K562 (cell line): ENCODE data around the gene AFG1L. TPM values are rescaled to one million over a fixed set of nuclear protein-coding genes. Genes with fewer than 3 reads are reported as not detected.

Source experiments
- EGR1 ChIP-seq: fragments of 450-650 bp; conservative IDR thresholded peaks from 2 replicates; pipeline ENCODE4 v1.6.1; 2017; ENCODE audit warnings: mild to moderate bottlenecking
- ESRRB ChIP-seq: fragments of 250-450 bp; sonication (Bioruptor Pico); IDR thresholded peaks from 2 replicates; pipeline ENCODE4 v1.5.0; 2020; ENCODE audit warnings: mild to moderate bottlenecking, moderate library complexity, borderline replicate concordance
- FIP1L1 ChIP-seq: fragments of 200-400 bp; formaldehyde crosslinking; IDR thresholded peaks from 2 replicates; pipeline ENCODE4 v1.6.1; 2018; ENCODE audit warnings: mild to moderate bottlenecking, low read depth, low read length; ENCODE audit not compliant: poor library complexity, severe bottlenecking
- GTF2E2 ChIP-seq: fragments of 200-800 bp; sonication (Bioruptor generic); IDR thresholded peaks from 2 replicates; pipeline ENCODE4 v1.6.1; 2016; ENCODE audit warnings: missing genetic modification characterization, missing compliant biosample characterization
- HMGN3 ChIP-seq: IDR thresholded peaks from 2 replicates; pipeline ENCODE4 v1.6.1; 2011; ENCODE audit warnings: borderline replicate concordance, low read depth, mild to moderate bottlenecking, mixed read lengths, low read length; ENCODE audit not compliant: insufficient read length; ENCODE audit errors: extremely low read depth
- HOXB6 ChIP-seq: fragments of 250-450 bp; sonication (Bioruptor Pico); IDR thresholded peaks from 2 replicates; pipeline ENCODE4 v1.5.1; 2022; ENCODE audit warnings: mild to moderate bottlenecking, borderline replicate concordance
- MCM2 ChIP-seq: fragments of 450-650 bp; IDR thresholded peaks from 2 replicates; pipeline ENCODE4 v1.6.1; 2017; ENCODE audit warnings: low read depth, mild to moderate bottlenecking
- MCM3 ChIP-seq: fragments of 450-650 bp; IDR thresholded peaks from 2 replicates; pipeline ENCODE4 v1.6.1; 2016
- MEF2D ChIP-seq: conservative IDR thresholded peaks from 2 replicates; pipeline ENCODE4 v1.6.1; 2016; ENCODE audit warnings: low read depth, missing genetic modification characterization, missing compliant biosample characterization
- NCOA2 ChIP-seq, 2 experiments: fragments of 450-650 bp; IDR thresholded peaks; 2 replicates each; pipeline ENCODE4 v1.6.1; 2018; ENCODE audit warnings: mild to moderate bottlenecking in 2 of 2, moderate library complexity in 1 of 2; ENCODE audit not compliant: partially characterized antibody in 2 of 2
- NFYB ChIP-seq: IDR thresholded peaks from 2 replicates; pipeline ENCODE4 v1.6.1; 2011; ENCODE audit warnings: mild to moderate bottlenecking, moderate library complexity; ENCODE audit not compliant: insufficient read length; ENCODE audit errors: extremely low read depth
- NRF1 ChIP-seq, 2 experiments: fragments of 450-650 bp; IDR thresholded peaks in 1 of 2; conservative IDR thresholded peaks in 1 of 2; 2 replicates each; pipeline ENCODE4 v1.6.1; 2014; ENCODE audit warnings: mild to moderate bottlenecking in 2 of 2
- PHF20 ChIP-seq: fragments of 450-650 bp; IDR thresholded peaks from 2 replicates; pipeline ENCODE4 v1.6.1; 2018; ENCODE audit not compliant: partially characterized antibody
- PML ChIP-seq: IDR thresholded peaks from 2 replicates; pipeline ENCODE4 v1.6.1; 2012; ENCODE audit warnings: low read length, inconsistent platforms
- PTBP1 ChIP-seq: fragments of 200-400 bp; formaldehyde crosslinking; IDR thresholded peaks from 2 replicates; pipeline ENCODE4 v1.6.1; 2017; ENCODE audit warnings: low read depth, low read length
- RBM15 ChIP-seq: fragments of 200-400 bp; formaldehyde crosslinking; IDR thresholded peaks from 2 replicates; pipeline ENCODE4 v1.6.1; 2018; ENCODE audit warnings: mild to moderate bottlenecking, low read length, moderate library complexity; ENCODE audit not compliant: insufficient read depth
- RHOXF2B ChIP-seq: fragments of 250-450 bp; sonication (Bioruptor Pico); conservative IDR thresholded peaks from 2 replicates; pipeline ENCODE4 v1.5.1; 2021
- XRCC5 ChIP-seq: fragments of 200-400 bp; formaldehyde crosslinking; IDR thresholded peaks from 2 replicates; pipeline ENCODE4 v1.6.1; 2017; ENCODE audit warnings: low read depth, mild to moderate bottlenecking, low read length
- ZC3H8 ChIP-seq: fragments of 450-650 bp; IDR thresholded peaks from 2 replicates; pipeline ENCODE4 v1.6.1; 2017
- ZFP30 ChIP-seq: fragments of 250-450 bp; sonication (Bioruptor Pico); IDR thresholded peaks from 2 replicates; pipeline ENCODE4 v1.8.0; 2022; ENCODE audit warnings: moderate library complexity, mild to moderate bottlenecking, inconsistent platforms, borderline replicate concordance
- ZFP36 ChIP-seq: fragments of 150-350 bp; IDR thresholded peaks from 2 replicates; pipeline ENCODE4 v1.6.1; 2018; ENCODE audit warnings: low read length, low read depth; ENCODE audit not compliant: partially characterized antibody
- ZNF3 ChIP-seq: fragments of 250-450 bp; sonication (Bioruptor Pico); IDR thresholded peaks from 2 replicates; pipeline ENCODE4 v1.5.0; 2021; ENCODE audit warnings: mild to moderate bottlenecking, moderate library complexity
- ZNF668 ChIP-seq: fragments of 250-450 bp; sonication (Bioruptor Pico); IDR thresholded peaks from 2 replicates; pipeline ENCODE4 v1.8.0; 2022; ENCODE audit warnings: mild to moderate bottlenecking, inconsistent platforms
- polyA plus RNA-seq, 8 experiments: library from polyadenylated mRNA; depleted of rRNA in 4 of 8; stranded (reverse) in 5 of 8; unstranded in 3 of 8; fragments of >200 nt; fragmentation: Nextera tagmentation in 2 of 8; fragmentation: Illumina TruSeq in 1 of 8; extraction: Ambion mirVana in 2 of 8; extraction: Trizol in 1 of 8; gene quantifications; 2 replicates each; pipeline versions ENCODE4 v1.2.1 to v1.2.3, GENCODE V29; 2011 to 2014; ENCODE audit warnings: inconsistent platforms in 1 of 8, missing spikeins in 1 of 8
- total RNA-seq, 7 experiments: library from RNA; depleted of rRNA in 6 of 7; stranded (reverse); fragments of >200 nt in 6 of 7; fragmentation: Illumina TruSeq in 2 of 7; extraction: Trizol in 2 of 7; gene quantifications; 2 replicates each; pipeline versions ENCODE4 v1.2.1 to v1.2.3, GENCODE V29; 2011 to 2021; ENCODE audit warnings: low replicate concordance in 1 of 7
- TF ChIP-seq, protein P1 (sequence below): fragments of 450-650 bp; formaldehyde crosslinking; IDR thresholded peaks from 2 replicates; pipeline ENCODE4 v1.4.0; 2022; ENCODE audit warnings: missing genetic modification characterization
- TF ChIP-seq, protein P2 (sequence below): fragments of 250-450 bp; sonication (Bioruptor Pico); IDR thresholded peaks from 2 replicates; pipeline ENCODE4 v1.8.0; 2022; ENCODE audit warnings: inconsistent platforms
- TF ChIP-seq, protein P3 (sequence below): fragments of 250-450 bp; sonication (Bioruptor Pico); IDR thresholded peaks from 2 replicates; pipeline ENCODE4 v1.8.0; 2022; ENCODE audit warnings: moderate library complexity, mild to moderate bottlenecking, inconsistent platforms

Gene AFG1L
- total and polyA plus RNA-seq, 9 of the 15 experiments (the other 6 are each of a cell fraction or from before 2014, with no cell fraction given) = 2.2 to 15.5 (median 5.8) TPM

DNA sequence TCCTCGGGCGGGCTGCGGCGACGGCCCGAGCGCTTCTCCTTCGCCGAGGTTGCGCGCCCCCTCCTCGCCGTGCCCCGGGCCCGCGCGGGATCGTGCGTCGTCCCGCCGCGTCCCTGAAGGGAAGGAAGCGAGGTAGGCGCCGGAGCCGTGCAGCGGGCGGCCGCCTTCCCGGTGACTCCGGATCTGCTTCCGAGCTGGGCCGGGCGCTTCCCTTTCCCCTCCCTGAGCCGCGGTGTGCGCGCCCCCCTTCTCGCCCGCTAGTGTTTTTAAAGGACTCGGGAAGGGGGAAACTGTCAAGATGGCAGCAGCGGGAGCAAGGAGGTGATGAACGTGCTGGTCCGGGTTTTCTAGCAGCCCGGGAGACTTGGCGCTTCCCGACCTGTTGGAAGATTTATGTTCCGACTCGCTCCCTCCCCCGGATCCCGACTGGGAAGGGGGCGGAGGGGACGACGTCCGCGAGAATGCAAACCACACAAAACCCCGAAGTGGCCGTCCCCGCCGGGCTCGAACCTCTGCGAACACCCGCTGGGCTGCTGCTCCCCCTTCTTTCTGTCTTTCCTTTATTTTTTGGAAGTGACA is 265.1 kb downstream of the AFG1L start (continued):
- TF ChIP-seq, protein P1, sequence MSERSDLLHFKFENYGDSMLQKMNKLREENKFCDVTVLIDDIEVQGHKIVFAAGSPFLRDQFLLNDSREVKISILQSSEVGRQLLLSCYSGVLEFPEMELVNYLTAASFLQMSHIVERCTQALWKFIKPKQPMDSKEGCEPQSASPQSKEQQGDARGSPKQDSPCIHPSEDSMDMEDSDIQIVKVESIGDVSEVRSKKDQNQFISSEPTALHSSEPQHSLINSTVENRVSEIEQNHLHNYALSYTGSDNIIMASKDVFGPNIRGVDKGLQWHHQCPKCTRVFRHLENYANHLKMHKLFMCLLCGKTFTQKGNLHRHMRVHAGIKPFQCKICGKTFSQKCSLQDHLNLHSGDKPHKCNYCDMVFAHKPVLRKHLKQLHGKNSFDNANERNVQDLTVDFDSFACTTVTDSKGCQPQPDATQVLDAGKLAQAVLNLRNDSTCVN = no peak
- peak; percentile 70 for TF ChIP-seq EGR1
- no peak for TF ChIP-seq RBM15
- peak; percentile 18 for TF ChIP-seq FIP1L1
- no peak for TF ChIP-seq ZC3H8
- TF ChIP-seq ZFP36 = no peak
- TF ChIP-seq PTBP1 = no peak
- TF ChIP-seq PML = no peak
- TF ChIP-seq ZNF668 (CRISPR knock-in tag) = no peak
- TF ChIP-seq MCM2 = no peak
- TF ChIP-seq MEF2D = no peak
- no peak for TF ChIP-seq HMGN3
- TF ChIP-seq, protein P2, sequence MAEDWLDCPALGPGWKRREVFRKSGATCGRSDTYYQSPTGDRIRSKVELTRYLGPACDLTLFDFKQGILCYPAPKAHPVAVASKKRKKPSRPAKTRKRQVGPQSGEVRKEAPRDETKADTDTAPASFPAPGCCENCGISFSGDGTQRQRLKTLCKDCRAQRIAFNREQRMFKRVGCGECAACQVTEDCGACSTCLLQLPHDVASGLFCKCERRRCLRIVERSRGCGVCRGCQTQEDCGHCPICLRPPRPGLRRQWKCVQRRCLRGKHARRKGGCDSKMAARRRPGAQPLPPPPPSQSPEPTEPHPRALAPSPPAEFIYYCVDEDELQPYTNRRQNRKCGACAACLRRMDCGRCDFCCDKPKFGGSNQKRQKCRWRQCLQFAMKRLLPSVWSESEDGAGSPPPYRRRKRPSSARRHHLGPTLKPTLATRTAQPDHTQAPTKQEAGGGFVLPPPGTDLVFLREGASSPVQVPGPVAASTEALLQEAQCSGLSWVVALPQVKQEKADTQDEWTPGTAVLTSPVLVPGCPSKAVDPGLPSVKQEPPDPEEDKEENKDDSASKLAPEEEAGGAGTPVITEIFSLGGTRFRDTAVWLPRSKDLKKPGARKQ (CRISPR knock-in tag) = no peak
- no peak for TF ChIP-seq HOXB6
- TF ChIP-seq MCM3 = no peak
- TF ChIP-seq ZNF3 (CRISPR knock-in tag) = no peak
- no peak for TF ChIP-seq ESRRB (CRISPR knock-in tag)
- TF ChIP-seq XRCC5 = no peak
- TF ChIP-seq PHF20 = no peak
- no peak for TF ChIP-seq RHOXF2B (CRISPR knock-in tag)
- TF ChIP-seq, protein P3, sequence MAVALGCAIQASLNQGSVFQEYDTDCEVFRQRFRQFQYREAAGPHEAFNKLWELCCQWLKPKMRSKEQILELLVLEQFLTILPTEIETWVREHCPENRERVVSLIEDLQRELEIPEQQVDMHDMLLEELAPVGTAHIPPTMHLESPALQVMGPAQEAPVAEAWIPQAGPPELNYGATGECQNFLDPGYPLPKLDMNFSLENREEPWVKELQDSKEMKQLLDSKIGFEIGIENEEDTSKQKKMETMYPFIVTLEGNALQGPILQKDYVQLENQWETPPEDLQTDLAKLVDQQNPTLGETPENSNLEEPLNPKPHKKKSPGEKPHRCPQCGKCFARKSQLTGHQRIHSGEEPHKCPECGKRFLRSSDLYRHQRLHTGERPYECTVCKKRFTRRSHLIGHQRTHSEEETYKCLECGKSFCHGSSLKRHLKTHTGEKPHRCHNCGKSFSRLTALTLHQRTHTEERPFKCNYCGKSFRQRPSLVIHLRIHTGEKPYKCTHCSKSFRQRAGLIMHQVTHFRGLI (CRISPR knock-in tag) = no peak
- TF ChIP-seq NFYB = no peak
- no peak; the same call in 1 of the 2 replicates for TF ChIP-seq GTF2E2 (tag)
- TF ChIP-seq NRF1 (conservative IDR thresholded peaks at IDR 0.05 in 1 of 2, IDR thresholded peaks at IDR 0.05 in 1 of 2) = no peak
- no peak for TF ChIP-seq NCOA2 (IDR thresholded peaks at IDR 0.05; ENCODE audit: partially characterized antibody in 2 of 2)
- TF ChIP-seq ZFP30 (CRISPR knock-in tag) = no peak
